Cortex of kidney (tissue), 1 donor: ENCODE measurements around the gene RUNX1.

Experiments
- DNase-seq: peaks from one replicate; lab custom pipeline; 2025; lab: John Stamatoyannopoulos, UW

RUNX1 gene

GRCh38 chr21:35036465-35037383 is 12.4 kb downstream of the RUNX1 start:
- no peak for DNase-seq

GRCh38 chr21:35035581-35035980 is 13.5 kb downstream of the RUNX1 start:
- no peak for DNase-seq

GRCh38 chr21:35035116-35035515 is 14.0 kb downstream of the RUNX1 start:
- DNase-seq, result no peak

GRCh38 chr21:35034203-35034926 is 14.7 kb downstream of the RUNX1 start:
- DNase-seq, result no peak

- DNase-seq, result no peak
Measured at GRCh38 chr21:35032474-35033263, 16.4 kb downstream of the RUNX1 start.

GRCh38 chr21:35028451-35028978 is 20.6 kb downstream of the RUNX1 start:
- DNase-seq, result no peak

- DNase-seq, result no peak
Measured at GRCh38 chr21:35027563-35028450, 21.3 kb downstream of the RUNX1 start.

- no peak for DNase-seq
Measured at GRCh38 chr21:35026617-35027562, 22.2 kb downstream of the RUNX1 start.

- DNase-seq, result no peak
Measured at GRCh38 chr21:35026153-35026500, 23.0 kb downstream of the RUNX1 start.

GRCh38 chr21:35025206-35026152 is 23.6 kb downstream of the RUNX1 start:
- DNase-seq, result no peak

GRCh38 chr21:35024513-35024912 is 24.6 kb downstream of the RUNX1 start:
- no peak for DNase-seq

GRCh38 chr21:35024071-35024420 is 25.1 kb downstream of the RUNX1 start:
- no peak for DNase-seq

- no peak for DNase-seq
Measured at GRCh38 chr21:35023396-35024070, 25.6 kb downstream of the RUNX1 start.

GRCh38 chr21:35021546-35021945 is 27.6 kb downstream of the RUNX1 start:
- no peak for DNase-seq

- DNase-seq, result no peak
Measured at GRCh38 chr21:35020902-35021301, 28.2 kb downstream of the RUNX1 start.

GRCh38 chr21:35020436-35020835 is 28.7 kb downstream of the RUNX1 start:
- DNase-seq, result no peak

- no peak for DNase-seq
Measured at GRCh38 chr21:35019631-35020032, 29.5 kb downstream of the RUNX1 start.

- DNase-seq, result no peak
Measured at GRCh38 chr21:35017256-35017655, 31.8 kb downstream of the RUNX1 start.
